Osteocyte (in vitro differentiated cells): ENCODE data around the gene IGFL3. TPM values are rescaled to one million over a fixed set of nuclear protein-coding genes. Genes with fewer than 3 reads are reported as not detected.

ENCODE experiments used
- DNase-seq: peaks from one replicate; pipeline ENCODE4 v3.0.0; 2021; ENCODE audit warnings: mixed read lengths; ENCODE audit not compliant: unreplicated experiment; ENCODE audit errors: extremely low spot score
- H3K27ac Mint-ChIP-seq: one replicate; pipeline ENCODE4 v1.8.0; 2021; ENCODE audit warnings: mild to moderate bottlenecking, mixed read lengths; ENCODE audit not compliant: unreplicated experiment
- H3K27me3 Mint-ChIP-seq: one replicate; pipeline ENCODE4 v1.8.0; 2021; ENCODE audit warnings: mixed read lengths; ENCODE audit not compliant: unreplicated experiment
- H3K36me3 Mint-ChIP-seq: one replicate; pipeline ENCODE4 v1.8.0; 2021; ENCODE audit warnings: mixed read lengths; ENCODE audit not compliant: unreplicated experiment
- H3K4me1 Mint-ChIP-seq: one replicate; pipeline ENCODE4 v1.8.0; 2021; ENCODE audit warnings: mixed read lengths; ENCODE audit not compliant: unreplicated experiment
- H3K4me3 Mint-ChIP-seq: one replicate; pipeline ENCODE4 v1.8.0; 2021; ENCODE audit warnings: mild to moderate bottlenecking, moderate library complexity, mixed read lengths; ENCODE audit not compliant: unreplicated experiment
- H3K9me3 Mint-ChIP-seq: one replicate; pipeline ENCODE4 v1.8.0; 2021; ENCODE audit warnings: mixed read lengths; ENCODE audit not compliant: unreplicated experiment
- total RNA-seq: library from RNA; stranded (reverse); gene quantifications from 2 replicates; pipeline ENCODE4 v1.2.1, GENCODE V29; 2021
- TF ChIP-seq, protein P1 (sequence below): fragments of 200-600 bp; sonication (generic); IDR thresholded peaks from 2 replicates; pipeline ENCODE4 v1.5.0; 2021; ENCODE audit warnings: antibody characterized with exemption, mild to moderate bottlenecking, moderate library complexity

IGFL3 gene
- total RNA-seq, 1 donor from 2014 or later, result not detected

DNA sequence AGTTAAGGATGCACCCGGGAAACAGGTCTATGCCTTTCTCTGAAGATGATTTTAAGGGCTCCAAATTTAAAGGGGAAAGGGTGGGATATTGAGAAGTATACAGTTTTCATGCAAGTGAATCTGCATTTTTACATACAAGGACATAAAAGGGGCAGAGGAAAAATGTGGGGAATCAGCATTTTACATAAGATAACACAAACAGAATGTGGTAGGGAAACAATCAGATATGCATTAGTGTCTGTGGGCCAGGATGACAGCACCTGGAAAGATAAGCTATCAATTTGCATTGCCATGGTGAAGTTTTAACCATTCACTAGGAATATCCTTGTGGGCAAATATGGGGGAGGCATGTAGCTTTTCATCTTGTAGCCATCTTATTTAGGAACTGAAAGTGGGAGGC is 24.1 kb downstream of the IGFL3 start:
- Mint-ChIP-seq H3K9me3 (peaks cover 14% of the 10 kb centered on the region), H3K4me3 (no peak overlapping the region), H3K27me3 (peaks cover 39% of the 10 kb centered on the region), H3K4me1 (no peaks in the 10 kb centered on the region), H3K36me3 (no peaks in the 10 kb centered on the region), H3K27ac (no peak overlapping the region)
- TF ChIP-seq, protein P1, sequence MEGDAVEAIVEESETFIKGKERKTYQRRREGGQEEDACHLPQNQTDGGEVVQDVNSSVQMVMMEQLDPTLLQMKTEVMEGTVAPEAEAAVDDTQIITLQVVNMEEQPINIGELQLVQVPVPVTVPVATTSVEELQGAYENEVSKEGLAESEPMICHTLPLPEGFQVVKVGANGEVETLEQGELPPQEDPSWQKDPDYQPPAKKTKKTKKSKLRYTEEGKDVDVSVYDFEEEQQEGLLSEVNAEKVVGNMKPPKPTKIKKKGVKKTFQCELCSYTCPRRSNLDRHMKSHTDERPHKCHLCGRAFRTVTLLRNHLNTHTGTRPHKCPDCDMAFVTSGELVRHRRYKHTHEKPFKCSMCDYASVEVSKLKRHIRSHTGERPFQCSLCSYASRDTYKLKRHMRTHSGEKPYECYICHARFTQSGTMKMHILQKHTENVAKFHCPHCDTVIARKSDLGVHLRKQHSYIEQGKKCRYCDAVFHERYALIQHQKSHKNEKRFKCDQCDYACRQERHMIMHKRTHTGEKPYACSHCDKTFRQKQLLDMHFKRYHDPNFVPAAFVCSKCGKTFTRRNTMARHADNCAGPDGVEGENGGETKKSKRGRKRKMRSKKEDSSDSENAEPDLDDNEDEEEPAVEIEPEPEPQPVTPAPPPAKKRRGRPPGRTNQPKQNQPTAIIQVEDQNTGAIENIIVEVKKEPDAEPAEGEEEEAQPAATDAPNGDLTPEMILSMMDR, result no peak
- no peak for DNase-seq

DNA sequence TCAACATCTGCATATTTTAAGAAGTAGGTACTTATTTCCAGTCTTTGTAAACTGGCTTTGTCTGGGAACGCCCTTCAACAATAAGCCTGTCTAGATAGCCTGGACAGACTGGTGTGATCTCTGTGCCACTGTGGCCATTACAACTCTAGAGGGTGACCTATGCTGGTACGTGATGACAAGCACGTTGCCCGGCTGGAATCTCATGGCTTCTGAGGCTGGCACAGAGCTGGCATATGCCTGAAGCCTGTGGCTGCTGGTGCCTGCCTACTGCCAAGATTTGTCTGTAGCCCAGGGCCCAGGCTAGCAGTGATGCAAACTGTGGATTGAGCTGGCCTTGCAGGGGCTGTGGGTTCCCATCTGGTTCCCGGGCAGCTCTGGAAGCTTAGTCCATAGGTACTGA is 34.0 kb downstream of the IGFL3 start:
- H3K36me3 Mint-ChIP-seq, result no peaks in the 10 kb centered on the region
- no peaks in the 10 kb centered on the region for H3K4me1 Mint-ChIP-seq
- no peak for DNase-seq
- H3K4me3 Mint-ChIP-seq, result no peak overlapping the region
- TF ChIP-seq, protein P1, result no peak
- H3K27ac Mint-ChIP-seq, result no peak overlapping the region
- H3K9me3 Mint-ChIP-seq, result peaks cover 14% of the 10 kb centered on the region
- H3K27me3 Mint-ChIP-seq, result peaks cover 71% of the 10 kb centered on the region

DNA sequence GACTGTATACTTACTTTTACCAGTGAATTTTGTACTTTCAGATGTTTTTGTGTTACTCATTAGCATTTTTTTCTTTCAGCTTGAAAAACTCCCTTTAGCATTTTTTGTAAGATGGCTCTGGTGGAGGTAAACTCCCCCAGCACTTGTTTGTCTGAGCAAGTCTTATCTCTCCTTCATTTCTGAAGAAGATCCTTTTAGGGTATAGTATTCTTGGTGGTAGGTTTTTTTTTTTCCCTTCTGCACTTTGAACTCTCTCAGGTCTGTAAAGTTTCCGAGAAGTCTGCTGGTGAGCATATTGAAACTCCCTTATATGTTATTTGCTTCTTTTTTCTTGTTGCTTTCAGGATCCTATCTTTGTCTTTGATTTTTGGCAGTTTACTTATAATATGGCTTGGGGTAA is 35.1 kb downstream of the IGFL3 start:
- H3K27me3 Mint-ChIP-seq, result peaks cover 71% of the 10 kb centered on the region
- H3K4me1 Mint-ChIP-seq, result no peaks in the 10 kb centered on the region
- TF ChIP-seq, protein P1, result no peak
- peaks cover 18% of the 10 kb centered on the region for H3K9me3 Mint-ChIP-seq
- H3K4me3 Mint-ChIP-seq, result no peak overlapping the region
- DNase-seq, result no peak
- no peaks in the 10 kb centered on the region for H3K36me3 Mint-ChIP-seq
- no peak overlapping the region for H3K27ac Mint-ChIP-seq

DNA sequence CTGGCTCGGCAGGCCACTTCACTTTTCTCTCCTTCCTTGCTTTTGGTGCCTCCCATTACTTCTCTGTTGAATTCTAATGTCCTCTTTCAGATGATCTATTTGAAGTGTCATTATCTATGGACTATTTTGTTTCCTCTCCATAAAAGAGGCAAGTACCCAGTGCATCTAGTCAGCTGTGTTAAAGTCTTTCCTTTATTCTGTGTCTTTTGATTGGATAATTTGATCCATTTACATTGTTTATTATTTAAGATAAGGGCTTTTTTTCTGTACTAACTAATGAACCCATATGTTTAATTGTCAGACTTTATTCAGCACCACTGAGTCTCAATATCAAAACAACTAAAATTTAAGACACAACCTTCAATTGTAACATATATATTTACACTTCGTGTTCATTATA is 36.4 kb downstream of the IGFL3 start:
- Mint-ChIP-seq H3K27ac (no peak overlapping the region), H3K4me3 (no peak overlapping the region), H3K9me3 (peaks cover 18% of the 10 kb centered on the region), H3K27me3 (peaks cover 72% of the 10 kb centered on the region), H3K4me1 (no peaks in the 10 kb centered on the region), H3K36me3 (no peaks in the 10 kb centered on the region)
- DNase-seq, result no peak
- TF ChIP-seq, protein P1, result no peak

DNA sequence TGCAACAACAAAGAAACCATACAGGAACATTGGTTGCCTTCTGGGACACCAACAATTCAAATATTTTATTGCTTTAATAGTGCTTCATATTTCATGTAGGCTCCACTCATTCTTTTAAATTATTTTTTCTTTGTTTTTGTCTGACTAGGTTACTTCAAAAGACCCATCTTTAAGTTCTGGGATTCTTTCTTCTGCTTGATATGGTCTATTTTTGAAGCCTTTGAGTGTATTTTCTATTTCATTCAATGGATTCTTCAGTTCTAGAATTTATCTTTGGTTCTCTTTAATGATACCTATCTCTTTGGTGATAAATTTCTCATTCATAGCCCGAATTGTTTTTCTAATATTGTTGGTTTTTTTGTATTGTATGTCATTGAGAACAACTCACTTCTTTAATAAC is 38.6 kb downstream of the IGFL3 start:
- no peak overlapping the region for H3K4me3 Mint-ChIP-seq
- peaks cover 18% of the 10 kb centered on the region for H3K9me3 Mint-ChIP-seq
- TF ChIP-seq, protein P1, result no peak
- no peak for DNase-seq
- H3K27me3 Mint-ChIP-seq, result peaks cover 85% of the 10 kb centered on the region
- no peaks in the 10 kb centered on the region for H3K36me3 Mint-ChIP-seq
- H3K27ac Mint-ChIP-seq, result no peak overlapping the region
- H3K4me1 Mint-ChIP-seq, result peaks cover 4% of the 10 kb centered on the region
